GM23248 (cell line): ENCODE measurements around the gene ETV6. TPM values are rescaled to one million over a fixed set of nuclear protein-coding genes. Genes with fewer than 3 reads are reported as not detected.
A peak's percentile ranks its signal among the peaks of the same experiment; 100 is the strongest.

ENCODE experiments used
- DNase-seq: peaks from one replicate; pipeline ENCODE4 v3.0.0-alpha.2; 2015
- H2AFZ ChIP-seq: fragments of 200-600 bp; sonication (generic); 2 replicates; pipeline ENCODE4 v1.6.1; 2016; ENCODE audit warnings: antibody characterized with exemption
- H3F3A ChIP-seq: fragments of 200-600 bp; sonication (generic); 2 replicates; pipeline ENCODE4 v1.6.1; 2016; ENCODE audit warnings: mild to moderate bottlenecking, antibody characterized with exemption, mixed run types; ENCODE audit not compliant: insufficient read depth
- H3K27ac ChIP-seq: fragments of 200-600 bp; sonication (generic); 2 replicates; pipeline ENCODE4 v1.5.1; 2016; ENCODE audit warnings: mild to moderate bottlenecking
- H3K27me3 ChIP-seq: fragments of 200-600 bp; sonication (generic); replicated peaks from 2 replicates; pipeline ENCODE4 v1.6.1; 2016; ENCODE audit warnings: mild to moderate bottlenecking; ENCODE audit not compliant: insufficient read depth
- H3K36me3 ChIP-seq: fragments of 200-600 bp; sonication (generic); 2 replicates; pipeline ENCODE4 v1.6.1; 2016; ENCODE audit warnings: low read depth, mild to moderate bottlenecking
- H3K4me1 ChIP-seq: fragments of 200-600 bp; sonication (generic); 2 replicates; pipeline ENCODE4 v1.6.1; 2016; ENCODE audit warnings: mild to moderate bottlenecking; ENCODE audit not compliant: insufficient read depth
- H3K4me2 ChIP-seq: fragments of 200-600 bp; sonication (generic); one replicate; pipeline ENCODE4 v1.6.1; 2016; ENCODE audit warnings: mild to moderate bottlenecking; ENCODE audit not compliant: unreplicated experiment
- H3K4me3 ChIP-seq: fragments of 200-600 bp; sonication (generic); 2 replicates; pipeline ENCODE4 v1.5.1; 2016; ENCODE audit warnings: mild to moderate bottlenecking
- H3K79me2 ChIP-seq: fragments of 200-600 bp; sonication (generic); 2 replicates; pipeline ENCODE4 v1.6.1; 2016; ENCODE audit warnings: mild to moderate bottlenecking; ENCODE audit not compliant: insufficient read depth
- H3K9ac ChIP-seq: fragments of 200-600 bp; sonication (generic); 2 replicates; pipeline ENCODE4 v1.6.1; 2016; ENCODE audit warnings: mild to moderate bottlenecking
- H3K9me2 ChIP-seq: fragments of 200-600 bp; sonication (generic); 2 replicates; pipeline ENCODE4 v1.6.1; 2016; ENCODE audit warnings: mixed run types, mild to moderate bottlenecking, moderate library complexity; ENCODE audit not compliant: insufficient read depth
- H3K9me3 ChIP-seq: fragments of 200-600 bp; sonication (generic); one replicate; pipeline ENCODE4 v1.6.1; 2017; ENCODE audit warnings: low read depth
- H4K20me1 ChIP-seq: fragments of 200-600 bp; sonication (generic); 2 replicates; pipeline ENCODE4 v1.6.0; 2016; ENCODE audit not compliant: insufficient read depth
- EZH2 ChIP-seq: fragments of 200-600 bp; sonication (generic); IDR thresholded peaks from 2 replicates; pipeline ENCODE4 v1.6.1; 2018; ENCODE audit warnings: antibody characterized with exemption, mild to moderate bottlenecking; ENCODE audit not compliant: insufficient read depth, poor library complexity, severe bottlenecking
- EZH2phosphoT487 ChIP-seq: fragments of 200-600 bp; sonication (generic); IDR thresholded peaks from 2 replicates; pipeline ENCODE4 v1.6.1; 2018; ENCODE audit warnings: antibody characterized with exemption, moderate library complexity, mild to moderate bottlenecking, low read depth; ENCODE audit not compliant: insufficient read depth
- WGBS, 2 experiments: methylation state at CpG; one replicate each; pipeline ENCODE4 v1.1.6; 2015 to 2017; ENCODE audit warnings: low lambda C conversion rate in 2 of 2, low coverage in 1 of 2; ENCODE audit errors: missing lambda C conversion rate in 2 of 2; 5-methylcytosine and 5-hydroxymethylcytosine counted together
- in situ Hi-C: fragments of 300-500 bp; cut with MboI; formaldehyde crosslinking; loops from 2 replicates; pipeline ENCODE4 v1.15.0; 2020
- polyA plus RNA-seq: library from polyadenylated mRNA; unstranded; fragments of >200 nt; fragmentation: Nextera tagmentation; extraction: Ambion mirVana; gene quantifications from 2 replicates; pipeline ENCODE4 v1.2.1, GENCODE V29; 2016
- total RNA-seq: library from RNA; depleted of rRNA; stranded (reverse); fragments of >200 nt; shearing (Covaris generic); gene quantifications from 2 replicates; pipeline ENCODE4 v1.2.3, GENCODE V29; 2014

The ETV6 gene
- total and polyA plus RNA-seq, 2 experiments from 2014 or later = 2.5 to 10.4 TPM

DNA sequence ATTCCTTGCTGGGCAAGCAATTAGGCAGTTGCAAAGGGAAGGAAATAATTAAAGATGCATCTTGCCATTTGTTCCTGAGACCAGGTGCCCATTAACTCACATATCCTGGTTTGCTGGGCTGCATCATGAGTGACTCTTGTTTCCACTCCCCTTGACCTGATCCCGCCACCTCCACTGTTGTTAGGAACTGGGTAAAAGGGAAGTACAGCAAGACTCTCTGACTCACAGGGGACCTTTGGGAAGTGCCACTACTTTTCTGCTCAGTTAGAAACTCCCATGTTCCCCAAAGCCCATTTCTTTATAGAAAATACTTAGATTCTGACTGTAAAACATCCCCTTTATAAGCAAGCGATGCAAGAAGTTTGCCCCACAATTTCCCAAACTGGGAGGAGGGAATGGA is 235.2 kb downstream of the ETV6 start:
- Histone ChIP-seq H3K4me1 (peaks cover 11% of the 10 kb centered on the region; the same call in 1 of the 2 replicates), H3K27ac (no peak overlapping the region), H3K36me3 (peaks cover 3% of the 10 kb centered on the region), H3K27me3 (no peaks in the 10 kb centered on the region), H2AFZ (no peak overlapping the region), H3K4me3 (no peak overlapping the region), H4K20me1 (no peaks in the 10 kb centered on the region), H3K79me2 (peaks cover 17% of the 10 kb centered on the region; the same call in 1 of the 2 replicates), H3K9ac (no peak overlapping the region), H3K9me3 (no peaks in the 10 kb centered on the region), H3K9me2 (no peaks in the 10 kb centered on the region), H3F3A (no peaks in the 10 kb centered on the region), H3K4me2 (no peak overlapping the region)
- TF ChIP-seq EZH2phosphoT487 = no peak
- TF ChIP-seq EZH2 = no peak
- in situ Hi-C loops = no loop called here
- no peak for DNase-seq
- 93 to 100% methylated on average over 2 of the region's 2 CpGs for WGBS, 2 experiments

DNA sequence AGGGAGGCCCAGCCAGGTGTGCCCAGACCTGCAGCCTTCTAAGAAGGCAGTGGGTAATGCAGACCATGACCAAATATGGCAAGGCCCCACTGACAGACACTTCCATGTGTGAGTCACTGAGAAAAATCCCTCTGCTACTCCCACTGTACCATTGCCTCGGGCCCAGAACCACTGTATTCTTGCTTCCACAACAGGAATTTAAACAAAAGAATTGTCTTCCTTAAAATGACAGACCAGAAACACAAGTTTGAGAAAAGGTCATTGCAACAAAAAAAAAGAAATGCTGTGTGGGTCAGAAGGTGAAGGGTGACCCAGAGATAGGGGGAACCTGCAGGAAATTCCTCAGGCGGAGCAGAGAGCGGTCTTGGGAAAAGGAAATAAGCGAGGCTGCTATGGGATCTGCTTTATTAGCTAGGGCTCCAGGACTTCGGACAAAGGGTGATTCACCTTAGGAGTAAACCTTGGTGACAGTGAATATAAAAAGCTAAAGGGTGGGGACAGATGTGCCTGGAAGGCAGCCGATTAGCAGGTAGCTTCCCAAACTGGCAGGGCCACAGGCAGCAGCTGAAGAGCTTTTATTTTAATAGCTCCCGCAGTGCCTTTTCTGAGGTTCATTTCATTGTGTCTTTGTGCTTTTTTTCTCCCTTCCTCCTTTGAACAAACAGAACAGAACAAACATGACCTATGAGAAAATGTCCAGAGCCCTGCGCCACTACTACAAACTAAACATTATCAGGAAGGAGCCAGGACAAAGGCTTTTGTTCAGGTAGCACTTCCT is 236.0 kb downstream of the ETV6 start:
- no peaks in the 10 kb centered on the region for H3K9me3 ChIP-seq
- DNase-seq = peak; percentile 54
- in situ Hi-C loops = no loop called here
- H3F3A ChIP-seq = no peaks in the 10 kb centered on the region
- peaks cover 11% of the 10 kb centered on the region; the same call in 1 of the 2 replicates for H3K4me1 ChIP-seq
- peaks cover 3% of the 10 kb centered on the region; the same call in 1 of the 2 replicates for H3K36me3 ChIP-seq
- WGBS, 2 experiments = 89 to 94% methylated on average over 8 of the region's 8 CpGs
- TF ChIP-seq EZH2 = no peak
- no peak for TF ChIP-seq EZH2phosphoT487
- no peaks in the 10 kb centered on the region for H3K9me2 ChIP-seq
- H3K79me2 ChIP-seq = peaks cover 11% of the 10 kb centered on the region; the same call in 1 of the 2 replicates
- no peaks in the 10 kb centered on the region for H3K27me3 ChIP-seq
- H2AFZ ChIP-seq = no peak overlapping the region
- H3K27ac ChIP-seq = 0 out of 2 replicates have a peak overlapping the region, but pooled peaks have one; percentile 14
- H4K20me1 ChIP-seq = no peaks in the 10 kb centered on the region
- H3K4me3 ChIP-seq = no peak overlapping the region
- no peak overlapping the region for H3K4me2 ChIP-seq
- no peak overlapping the region for H3K9ac ChIP-seq

DNA sequence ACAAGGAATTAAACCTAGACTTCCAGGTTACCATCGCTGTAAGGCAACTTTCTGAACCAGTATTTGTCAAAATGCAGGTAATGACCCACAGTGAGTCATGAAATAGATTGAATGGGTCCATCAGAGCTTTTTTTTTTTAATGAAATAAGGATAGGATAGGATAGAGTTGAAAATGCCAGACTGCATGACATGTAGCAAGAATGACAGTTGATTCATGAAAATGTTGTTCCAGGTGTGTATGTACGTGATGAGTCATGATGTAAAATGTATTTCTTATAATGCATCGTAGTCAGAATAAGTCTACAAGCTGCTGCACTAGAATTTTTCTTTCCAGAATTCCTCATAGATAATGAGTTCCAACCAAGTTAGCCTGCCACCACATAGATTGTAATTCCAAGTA is 236.9 kb downstream of the ETV6 start:
- Histone ChIP-seq H3K36me3 (peaks cover 3% of the 10 kb centered on the region; the same call in 1 of the 2 replicates), H3K27me3 (no peaks in the 10 kb centered on the region), H4K20me1 (no peaks in the 10 kb centered on the region), H3K9ac (no peak overlapping the region), H2AFZ (no peak overlapping the region), H3K9me2 (no peaks in the 10 kb centered on the region), H3K4me2 (no peak overlapping the region), H3K4me1 (peaks cover 11% of the 10 kb centered on the region; the same call in 1 of the 2 replicates), H3K27ac (no peak overlapping the region), H3F3A (no peaks in the 10 kb centered on the region), H3K9me3 (no peaks in the 10 kb centered on the region), H3K79me2 (0 out of 2 replicates have a peak, but pooled peaks cover 2% of the 10 kb centered on the region), H3K4me3 (no peak overlapping the region)
- in situ Hi-C loops = no loop called here
- no peak for TF ChIP-seq EZH2
- no peak for DNase-seq
- WGBS, 2 experiments = 97 to 98% methylated on average over 3 of the region's 3 CpGs

- in situ Hi-C loops = no loop called here
- WGBS, 2 experiments = 76 to 83% methylated on average over 3 of the region's 3 CpGs
- Histone ChIP-seq H3K36me3 (peaks cover 3% of the 10 kb centered on the region; the same call in 1 of the 2 replicates), H3F3A (no peaks in the 10 kb centered on the region), H3K4me2 (no peak overlapping the region), H3K9ac (no peak overlapping the region), H3K4me1 (peaks cover 11% of the 10 kb centered on the region; the same call in 1 of the 2 replicates), H4K20me1 (no peaks in the 10 kb centered on the region), H3K27me3 (no peaks in the 10 kb centered on the region), H3K4me3 (no peak overlapping the region), H2AFZ (no peak overlapping the region), H3K9me2 (no peaks in the 10 kb centered on the region), H3K27ac (no peak overlapping the region), H3K9me3 (no peaks in the 10 kb centered on the region), H3K79me2 (no peaks in the 10 kb centered on the region)
- DNase-seq = no peak
- no peak for TF ChIP-seq EZH2phosphoT487
- TF ChIP-seq EZH2 = no peak
Observed at GRCh38 chr12:11888029-11888428, 238.6 kb downstream of the ETV6 start.
